ENCODE measurements around the gene FBXW10B. TPM values are rescaled to one million over a fixed set of nuclear protein-coding genes. Genes with fewer than 3 reads are reported as not detected.
A peak's percentile ranks its signal among the peaks of the same experiment; 100 is the strongest.
"Not testable (repeated sequence)": the region's sequence is repeated elsewhere in the genome, so short reads cannot be mapped to it uniquely, and the experiment has no call there.

The FBXW10B gene
- total RNA-seq (1 to 10 TPM in 3 of 9 donors, under 1 TPM in 5, not detected in 1; 0.53 to 1.8 (median 0.83) TPM), polyA plus RNA-seq (under 1 TPM; 0.80 to 0.84 TPM)
- long read RNA-seq, donor 1, result 0 reads
- long read RNA-seq, donor 2, result 0 reads
- long read RNA-seq, donor 3, result 0 reads

GRCh38 chr17:15619331-15620058 is at the start of gene FBXW10B:
Gene FBXW10B, minus strand, starts transcription at chr17:15619704. Its CDS starts 192 bp downstream, at chr17:15619512.
- H3K27me3 ChIP-seq; intact Hi-C loops (cut with DNase I); H3K36me3 ChIP-seq; DNase-seq; H3K4me1 ChIP-seq; H3K9me3 ChIP-seq; H3K27ac ChIP-seq: not testable (repeated sequence)
- ATAC-seq, result peak in 3 of 4 donors; percentile 71 to 89 (median 79)
- peak within 1 kb of the TSS in 6 of 12 donors; percentile 12 to 47 (median 30) for H3K4me3 ChIP-seq
- 41 to 54% (median 52%) methylated on average over 8 to 11 of the region's 12 CpGs for WGBS, 4 donors

GRCh38 chr17:15663691-15664090 is 44.2 kb upstream of the FBXW10B start:
- no peak for TF ChIP-seq POLR2A (IDR thresholded peaks at IDR 0.05)
- intact Hi-C loops (cut with DNase I), result no loop called here
- no peaks in the 10 kb centered on the region for H3K9me3 ChIP-seq

GRCh38 chr17:15663176-15663575 is 43.7 kb upstream of the FBXW10B start:
- H3K27ac ChIP-seq, result peak overlapping the region in 1 of 12 donors; percentile 13
- no peaks in the 10 kb centered on the region for H3K36me3 ChIP-seq

More at GRCh38 chr17:15663691-15664090, 44.2 kb upstream of the FBXW10B start:
- Histone ChIP-seq H3K36me3 (no peaks in the 10 kb centered on the region), H3K27me3 (no peaks in the 10 kb centered on the region), H3K4me3 (no peak overlapping the region), H3K27ac (peak overlapping the region in 1 of 12 donors; percentile 13), H3K4me1 (peaks cover 0 to 27% (median 16%) of the 10 kb centered on the region in 12 donors)
- 89 to 96% (median 95%) methylated on average over 4 to 5 of the region's 5 CpGs for WGBS, 4 donors
- ATAC-seq, result no peak
- DNase-seq, result no peak

DNA sequence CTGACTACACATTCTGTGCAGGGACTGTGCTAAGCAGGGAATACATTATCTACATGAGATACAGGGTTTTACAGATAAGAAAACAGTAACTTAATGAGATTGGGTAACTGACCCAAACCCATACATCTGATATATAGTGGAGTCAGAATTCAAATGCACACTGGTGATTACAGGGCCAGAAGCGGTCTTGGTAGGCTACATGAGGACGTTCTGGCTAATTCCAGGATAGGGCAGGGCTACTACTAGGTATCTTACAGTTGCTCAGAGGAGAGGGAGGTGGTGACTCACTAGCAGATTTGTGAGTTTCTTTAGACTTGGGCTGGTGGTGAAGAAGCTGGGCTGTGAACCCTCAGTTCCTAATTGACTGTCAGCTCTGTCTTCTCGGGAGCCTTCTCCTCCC is 43.2 kb upstream of the FBXW10B start:
- peak in 2 of 4 donors; percentile 18 to 23 for ATAC-seq

More at GRCh38 chr17:15663176-15663575, 43.7 kb upstream of the FBXW10B start:
- WGBS, 4 donors, result 57 to 69% (median 63%) methylated on average over 6 of the region's 6 CpGs
- Histone ChIP-seq H3K4me3 (no peak overlapping the region), H3K9me3 (no peaks in the 10 kb centered on the region), H3K4me1 (peaks cover 0 to 27% (median 16%) of the 10 kb centered on the region in 12 donors), H3K27me3 (no peaks in the 10 kb centered on the region)
- intact Hi-C loops (cut with DNase I), result no loop called here
- ATAC-seq (no peak), DNase-seq (no peak)
- no peak for TF ChIP-seq CTCF (IDR thresholded peaks at IDR 0.05)
- TF ChIP-seq POLR2A (IDR thresholded peaks at IDR 0.05), result no peak

More for the DNA sequence above, 43.2 kb upstream of the FBXW10B start:
- H3K4me1 ChIP-seq, result peaks cover 0 to 27% (median 16%) of the 10 kb centered on the region in 12 donors
- DNase-seq, result no peak
- no peaks in the 10 kb centered on the region for H3K9me3 ChIP-seq
- no peaks in the 10 kb centered on the region for H3K27me3 ChIP-seq
- intact Hi-C loops (cut with DNase I), result no loop called here
- H3K4me3 ChIP-seq, result no peak overlapping the region
- peak overlapping the region in 2 of 12 donors; percentile 13 to 22 for H3K27ac ChIP-seq
- 81 to 87% (median 85%) methylated on average over 3 of the region's 3 CpGs for WGBS, 4 donors
- no peak for TF ChIP-seq CTCF (IDR thresholded peaks at IDR 0.05)
- no peak for TF ChIP-seq POLR2A (IDR thresholded peaks at IDR 0.05)
- H3K36me3 ChIP-seq, result no peaks in the 10 kb centered on the region

Measured in heart left ventricle (tissue), 16 donors.